K562 (cell line): ENCODE data around the gene ABCC5. TPM values are rescaled to one million over a fixed set of nuclear protein-coding genes. Genes with fewer than 3 reads are reported as not detected.

Experiments
- ATAC-seq: fragments of 200-7000 bp; cut with Tn5 transposase; 3 replicates; pipeline ENCODE4 v1.9.1; 2020; ENCODE audit warnings: moderate library complexity
- BruUV-seq: library from RNA; stranded (reverse); fragments of 400-500 nt; replicated peaks from 2 replicates; lab custom pipeline; 2021; lab: Mats Ljungman, UMichigan
- CTCF ChIA-PET: fragments of 300-600 bp; formaldehyde crosslinking; extraction: SDS; loops from one replicate; lab custom pipeline; 2021; ENCODE audit warnings: low intra/inter-chr PET ratio; lab: Yijun Ruan, JAX
- POLR2A ChIA-PET: fragments of 300-600, 350-650 bp; sonication (Branson Sonifier 250); formaldehyde crosslinking; extraction: SDS; loops from one replicate; lab custom pipeline; 2021; ENCODE audit warnings: antibody characterized with exemption, inconsistent platforms; lab: Yijun Ruan, JAX
- DNase-seq, 4 experiments: peaks; one replicate each; pipeline versions ENCODE4 v3.0.0 to v3.0.0-alpha.2; 2011 to 2018; ENCODE audit warnings: low spot score in 3 of 4, mixed read lengths in 3 of 4; ENCODE audit errors: extremely low read depth in 1 of 4
- FAIRE-seq: peaks from 2 replicates; lab custom pipeline; 2011; peaks lifted over from hg19 to GRCh38; lab: Jason Lieb, UNC
- H2AFZ ChIP-seq: 2 replicates; pipeline ENCODE4 v1.6.0; 2011; ENCODE audit warnings: low read depth, low read length, control low read depth, inconsistent platforms
- H3K27ac ChIP-seq: fragments of 200-600 bp; 3 replicates; pipeline ENCODE4 v1.8.0; 2011; ENCODE audit warnings: low read depth, mild to moderate bottlenecking, control low read depth, inconsistent platforms, low read length, moderate library complexity, mixed read lengths; ENCODE audit errors: extremely low read depth
- H3K27me3 ChIP-seq, 2 experiments: fragments of 300-600 bp in 1 of 2; 2 replicates in 1 of 2; 3 replicates in 1 of 2; pipeline versions ENCODE4 v1.6.0 to v1.8.0; 2011; ENCODE audit warnings: inconsistent platforms in 2 of 2, low read length in 2 of 2, mild to moderate bottlenecking in 1 of 2, mixed read lengths in 1 of 2, moderate library complexity in 1 of 2; ENCODE audit not compliant: control insufficient read depth in 2 of 2, insufficient read depth in 2 of 2
- H3K36me3 ChIP-seq: fragments of 300-600 bp; 3 replicates; pipeline ENCODE4 v1.8.0; 2011; ENCODE audit warnings: mild to moderate bottlenecking, low read length, inconsistent platforms; ENCODE audit not compliant: control insufficient read depth, insufficient read depth
- H3K4me1 ChIP-seq, 2 experiments: fragments of 200-600 bp in 1 of 2; replicated peaks in 1 of 2; 2 replicates in 1 of 2; 3 replicates in 1 of 2; pipeline versions ENCODE4 v1.5.1 to v1.8.0; 2011; ENCODE audit warnings: inconsistent platforms in 2 of 2, low read length in 2 of 2, mild to moderate bottlenecking in 1 of 2, mixed read lengths in 1 of 2, moderate library complexity in 1 of 2; ENCODE audit not compliant: control insufficient read depth in 2 of 2, insufficient read depth in 2 of 2
- H3K4me2 ChIP-seq: 2 replicates; pipeline ENCODE4 v1.6.1; 2011; ENCODE audit warnings: low read length, control low read depth, inconsistent platforms, mixed read lengths; ENCODE audit not compliant: insufficient read depth
- H3K4me3 ChIP-seq: fragments of 200-600 bp; sonication (generic), shearing (Covaris generic); 2 replicates; pipeline ENCODE4 v1.5.1; 2016; ENCODE audit warnings: control low read depth, inconsistent platforms
- H3K79me2 ChIP-seq: fragments of 200-600 bp; 3 replicates; pipeline ENCODE4 v1.8.0; 2011; ENCODE audit warnings: low read length, inconsistent platforms; ENCODE audit not compliant: control insufficient read depth, insufficient read depth
- H3K9ac ChIP-seq, 2 experiments: 2 replicates each; pipeline versions ENCODE4 v1.6.0 to v1.6.1; 2011; ENCODE audit warnings: low read depth in 2 of 2, low read length in 2 of 2, control low read depth in 1 of 2, inconsistent platforms in 1 of 2, mild to moderate bottlenecking in 1 of 2, mixed read lengths in 1 of 2; ENCODE audit not compliant: insufficient read depth in 1 of 2
- H3K9me1 ChIP-seq: one replicate; pipeline ENCODE4 v1.6.0; 2011; ENCODE audit warnings: inconsistent platforms, mild to moderate bottlenecking, low read length, moderate library complexity; ENCODE audit not compliant: control insufficient read depth, insufficient read depth
- H3K9me3 ChIP-seq: replicated peaks from 2 replicates; pipeline ENCODE4 v1.5.1; 2011; ENCODE audit warnings: low read depth, low read length, inconsistent platforms; ENCODE audit not compliant: control insufficient read depth, insufficient read depth
- H4K20me1 ChIP-seq: replicated peaks from 2 replicates; pipeline ENCODE4 v1.6.1; 2011; ENCODE audit warnings: low read length, inconsistent platforms, mixed read lengths; ENCODE audit not compliant: control insufficient read depth, insufficient read depth
- CBX3 ChIP-seq, 2 experiments: IDR thresholded peaks; 1 replicate in 1 of 2; 2 replicates in 1 of 2; pipeline ENCODE4 v1.6.1; 2012; ENCODE audit warnings: inconsistent platforms in 2 of 2, low read length in 2 of 2, borderline replicate concordance in 1 of 2, control low read depth in 1 of 2
- CCAR2 ChIP-seq: fragments of 200-400 bp; formaldehyde crosslinking; IDR thresholded peaks from 2 replicates; pipeline ENCODE4 v1.6.1; 2017; ENCODE audit warnings: mild to moderate bottlenecking, low read depth, low read length
- HDAC1 ChIP-seq, 2 experiments: fragments of 450-650 bp; IDR thresholded peaks; 2 replicates each; pipeline ENCODE4 v1.6.1; 2016 to 2017; ENCODE audit warnings: inconsistent platforms in 1 of 2, mild to moderate bottlenecking in 1 of 2, moderate library complexity in 1 of 2
- IFI16 ChIP-seq: fragments of 250-450 bp; sonication (Bioruptor Pico); IDR thresholded peaks from 2 replicates; pipeline ENCODE4 v2.1.2; 2022; ENCODE audit warnings: mild to moderate bottlenecking, inconsistent platforms
- KLF1 ChIP-seq: fragments of 450-650 bp; IDR thresholded peaks from 2 replicates; pipeline ENCODE4 v1.6.1; 2016; ENCODE audit warnings: missing genetic modification characterization, missing compliant biosample characterization
- MBD2 ChIP-seq: sonication (generic); IDR thresholded peaks from 2 replicates; pipeline ENCODE4 v1.6.1; 2016; ENCODE audit warnings: low read depth, borderline replicate concordance
- MECOM ChIP-seq: fragments of 250-450 bp; sonication (Bioruptor Pico); IDR thresholded peaks from 2 replicates; pipeline ENCODE4 v1.8.0; 2022; ENCODE audit warnings: inconsistent platforms
- ZC3H4 ChIP-seq: sonication (generic); formaldehyde crosslinking; IDR thresholded peaks from 2 replicates; pipeline ENCODE4 v1.9.0; 2021; ENCODE audit warnings: missing genetic modification reagents, borderline replicate concordance
- WGBS: fragments of 100-300 bp; shearing (Covaris generic); methylation state at CpG from one replicate; pipeline ENCODE4 v1.1.6; 2016; ENCODE audit warnings: low coverage, mixed read lengths; ENCODE audit not compliant: insufficient coverage; ENCODE audit errors: missing lambda C conversion rate; 5-methylcytosine and 5-hydroxymethylcytosine counted together
- in situ Hi-C: fragments of 300-500 bp; cut with MboI; formaldehyde crosslinking; loops from 4 replicates; pipeline ENCODE4 v1.15.0; 2018; ENCODE audit warnings: inconsistent platforms, mixed read lengths
- intact Hi-C: fragments of 100-400 bp; cut with micrococcal nuclease; formaldehyde crosslinking; loops from 2 replicates; pipeline ENCODE4 v1.14.2; 2022
- polyA plus RNA-seq, 8 experiments: library from polyadenylated mRNA; depleted of rRNA in 4 of 8; stranded (reverse) in 5 of 8; unstranded in 3 of 8; fragments of >200 nt; fragmentation: Nextera tagmentation in 2 of 8; fragmentation: Illumina TruSeq in 1 of 8; extraction: Ambion mirVana in 2 of 8; extraction: Trizol in 1 of 8; gene quantifications; 2 replicates each; pipeline versions ENCODE4 v1.2.1 to v1.2.3, GENCODE V29; 2011 to 2014; ENCODE audit warnings: inconsistent platforms in 1 of 8, missing spikeins in 1 of 8
- total RNA-seq, 7 experiments: library from RNA; depleted of rRNA in 6 of 7; stranded (reverse); fragments of >200 nt in 6 of 7; fragmentation: Illumina TruSeq in 2 of 7; extraction: Trizol in 2 of 7; gene quantifications; 2 replicates each; pipeline versions ENCODE4 v1.2.1 to v1.2.3, GENCODE V29; 2011 to 2021; ENCODE audit warnings: low replicate concordance in 1 of 7
- TF ChIP-seq, protein P1 (sequence below): sonication (generic); formaldehyde crosslinking; IDR thresholded peaks from 2 replicates; pipeline ENCODE4 v1.8.1; 2023; ENCODE audit warnings: mild to moderate bottlenecking, missing genetic modification reagents
- TF ChIP-seq, protein P2 (sequence below), 2 experiments: fragments of 450-650 bp; formaldehyde crosslinking in 1 of 2; IDR thresholded peaks; 2 replicates each; pipeline versions ENCODE4 v1.4.0 to v1.6.1; 2014 to 2020; ENCODE audit warnings: mild to moderate bottlenecking in 2 of 2, borderline replicate concordance in 1 of 2, low read depth in 1 of 2

ABCC5 gene
- total and polyA plus RNA-seq, 9 of the 15 experiments (the other 6 are each of a cell fraction or from before 2014, with no cell fraction given) = 22.0 to 53.0 (median 41.9) TPM

DNA sequence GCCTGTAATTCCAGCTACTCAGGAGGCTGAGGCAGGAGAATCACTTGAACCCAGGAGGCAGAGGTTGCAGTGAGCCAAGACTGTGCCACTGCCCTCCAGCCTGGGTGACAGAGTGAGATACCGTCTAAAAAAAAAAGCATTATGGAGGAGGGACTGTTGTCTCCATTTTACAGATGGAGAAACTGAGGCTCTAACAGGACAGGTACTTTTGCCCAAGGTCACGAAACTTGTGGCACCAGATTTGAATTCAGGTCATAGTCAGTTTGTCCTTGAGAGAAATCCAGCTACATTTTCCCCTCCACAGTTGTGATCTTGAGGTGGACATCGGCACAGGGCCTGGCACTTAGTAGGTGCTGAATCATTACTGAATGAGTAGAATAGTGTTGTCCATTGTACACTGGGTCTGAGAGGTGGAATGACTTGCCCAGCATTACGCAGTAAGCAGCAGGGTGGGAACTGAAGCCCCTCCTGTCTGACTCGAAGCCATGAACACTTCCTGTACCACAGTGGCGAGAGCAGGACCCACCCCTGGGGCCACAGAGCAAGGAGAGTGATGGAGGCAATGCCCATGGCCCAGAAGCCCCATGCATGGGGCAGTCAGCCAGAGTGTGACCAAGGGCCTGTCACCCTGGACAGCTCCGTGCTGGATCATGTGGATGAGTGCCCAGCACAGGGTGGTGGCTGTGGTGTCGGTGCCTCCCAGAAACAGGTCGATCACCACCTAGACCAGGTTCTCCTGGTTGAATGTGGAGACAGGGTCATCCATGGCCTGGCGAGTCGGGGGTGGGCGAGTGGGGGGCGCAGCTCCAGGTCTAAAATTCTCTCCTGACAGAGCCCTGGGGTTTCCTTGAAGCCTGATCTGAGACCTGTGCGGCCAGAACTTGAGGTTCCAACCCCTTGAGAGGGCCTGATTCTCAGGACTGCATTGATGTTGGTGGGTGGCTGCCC is 112.6 kb downstream of the ABCC5 start:
- Histone ChIP-seq H3K4me2 (no peak overlapping the region), H4K20me1 (no peaks in the 10 kb centered on the region), H3K27ac (no peak overlapping the region), H3K9ac (no peak overlapping the region; a peak in 1 of 4 replicates), H3K79me2 (no peaks in the 10 kb centered on the region), H3K9me3 (no peaks in the 10 kb centered on the region), H3K36me3 (no peaks in the 10 kb centered on the region), H3K4me3 (no peak overlapping the region), H3K27me3 (peaks cover 3 to 24% of the 10 kb centered on the region in 2 experiments; a peak in 4 of 5 replicates), H3K9me1 (no peaks in the 10 kb centered on the region), H3K4me1 (peaks cover 0 to 17% of the 10 kb centered on the region in 2 experiments; a peak in 1 of 5 replicates), H2AFZ (no peak overlapping the region)
- 17% methylated on average over 11 of the region's 14 CpGs for WGBS
- DNase-seq (no peak), ATAC-seq (no peak; the same call in 2 of the 3 replicates), FAIRE-seq (no peak)
- ChIA-PET POLR2A (interaction anchor here (0.6 to 1.3 kb wide), 5 partner anchors 111 to 389 kb away, joined by 3 to 5 read pairs (median 3); no protein-coding TSS in a partner anchor), CTCF (interaction anchor here (0.5 to 1.2 kb wide), 3 partner anchors 10 to 231 kb away, joined by 3 to 4 read pairs (median 4); partner anchors contain the start of gene ABCC5)
- BruUV-seq = no TSS peak
- intact Hi-C loops (loop anchor here (1.0 kb wide), 1 partner anchor 113 kb away; no protein-coding TSS in a partner anchor), in situ Hi-C loops (no loop called here)
- TF ChIP-seq IFI16 (CRISPR knock-in tag) (no peak), CBX3 (IDR thresholded peaks at IDR 0.05; ENCODE audit: borderline replicate concordance in 1 of 2, low read length in 2 of 2) (no peak), ZC3H4 (CRISPR knock-in tag) (no peak), CCAR2 (no peak), MECOM (CRISPR knock-in tag) (no peak), HDAC1 (IDR thresholded peaks at IDR 0.05) (no peak), KLF1 (tag) (no peak), MBD2 (no peak)
- TF ChIP-seq, protein P1, sequence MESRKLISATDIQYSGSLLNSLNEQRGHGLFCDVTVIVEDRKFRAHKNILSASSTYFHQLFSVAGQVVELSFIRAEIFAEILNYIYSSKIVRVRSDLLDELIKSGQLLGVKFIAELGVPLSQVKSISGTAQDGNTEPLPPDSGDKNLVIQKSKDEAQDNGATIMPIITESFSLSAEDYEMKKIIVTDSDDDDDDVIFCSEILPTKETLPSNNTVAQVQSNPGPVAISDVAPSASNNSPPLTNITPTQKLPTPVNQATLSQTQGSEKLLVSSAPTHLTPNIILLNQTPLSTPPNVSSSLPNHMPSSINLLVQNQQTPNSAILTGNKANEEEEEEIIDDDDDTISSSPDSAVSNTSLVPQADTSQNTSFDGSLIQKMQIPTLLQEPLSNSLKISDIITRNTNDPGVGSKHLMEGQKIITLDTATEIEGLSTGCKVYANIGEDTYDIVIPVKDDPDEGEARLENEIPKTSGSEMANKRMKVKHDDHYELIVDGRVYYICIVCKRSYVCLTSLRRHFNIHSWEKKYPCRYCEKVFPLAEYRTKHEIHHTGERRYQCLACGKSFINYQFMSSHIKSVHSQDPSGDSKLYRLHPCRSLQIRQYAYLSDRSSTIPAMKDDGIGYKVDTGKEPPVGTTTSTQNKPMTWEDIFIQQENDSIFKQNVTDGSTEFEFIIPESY (CRISPR knock-in tag) = peak; percentile 73
- TF ChIP-seq, protein P2, sequence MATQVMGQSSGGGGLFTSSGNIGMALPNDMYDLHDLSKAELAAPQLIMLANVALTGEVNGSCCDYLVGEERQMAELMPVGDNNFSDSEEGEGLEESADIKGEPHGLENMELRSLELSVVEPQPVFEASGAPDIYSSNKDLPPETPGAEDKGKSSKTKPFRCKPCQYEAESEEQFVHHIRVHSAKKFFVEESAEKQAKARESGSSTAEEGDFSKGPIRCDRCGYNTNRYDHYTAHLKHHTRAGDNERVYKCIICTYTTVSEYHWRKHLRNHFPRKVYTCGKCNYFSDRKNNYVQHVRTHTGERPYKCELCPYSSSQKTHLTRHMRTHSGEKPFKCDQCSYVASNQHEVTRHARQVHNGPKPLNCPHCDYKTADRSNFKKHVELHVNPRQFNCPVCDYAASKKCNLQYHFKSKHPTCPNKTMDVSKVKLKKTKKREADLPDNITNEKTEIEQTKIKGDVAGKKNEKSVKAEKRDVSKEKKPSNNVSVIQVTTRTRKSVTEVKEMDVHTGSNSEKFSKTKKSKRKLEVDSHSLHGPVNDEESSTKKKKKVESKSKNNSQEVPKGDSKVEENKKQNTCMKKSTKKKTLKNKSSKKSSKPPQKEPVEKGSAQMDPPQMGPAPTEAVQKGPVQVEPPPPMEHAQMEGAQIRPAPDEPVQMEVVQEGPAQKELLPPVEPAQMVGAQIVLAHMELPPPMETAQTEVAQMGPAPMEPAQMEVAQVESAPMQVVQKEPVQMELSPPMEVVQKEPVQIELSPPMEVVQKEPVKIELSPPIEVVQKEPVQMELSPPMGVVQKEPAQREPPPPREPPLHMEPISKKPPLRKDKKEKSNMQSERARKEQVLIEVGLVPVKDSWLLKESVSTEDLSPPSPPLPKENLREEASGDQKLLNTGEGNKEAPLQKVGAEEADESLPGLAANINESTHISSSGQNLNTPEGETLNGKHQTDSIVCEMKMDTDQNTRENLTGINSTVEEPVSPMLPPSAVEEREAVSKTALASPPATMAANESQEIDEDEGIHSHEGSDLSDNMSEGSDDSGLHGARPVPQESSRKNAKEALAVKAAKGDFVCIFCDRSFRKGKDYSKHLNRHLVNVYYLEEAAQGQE (IDR thresholded peaks at IDR 0.05; ENCODE audit: borderline replicate concordance) = peak; percentile 72
- TF ChIP-seq, protein P2 (CRISPR knock-in tag; IDR thresholded peaks at IDR 0.05; ENCODE audit: low read depth) = no peak
